Adrenal gland (tissue), 12 donors: Measurements from ENCODE around the gene FGGY. TPM values are rescaled to one million over a fixed set of nuclear protein-coding genes. Genes with fewer than 3 reads are reported as not detected.
A peak's percentile ranks its signal among the peaks of the same experiment; 100 is the strongest.

Source experiments
- DNase-seq, 7 donors: peaks; one replicate each; pipeline ENCODE4 v3.0.0-alpha.2; 2019 to 2020
- H3K27ac ChIP-seq, 5 donors: fragments of 200-600 bp; sonication (generic) in 4 of 5; 1 replicate in 3 of 5; 2 replicates in 2 of 5; pipeline versions ENCODE4 v1.5.1 to v1.8.0; 2016 to 2020; ENCODE audit warnings: mild to moderate bottlenecking in 1 of 5
- H3K27me3 ChIP-seq: fragments of 200-600 bp; 2 replicates; pipeline ENCODE4 v1.8.0; 2021
- H3K36me3 ChIP-seq, 2 donors: fragments of 200-600 bp; replicated peaks in 1 of 2; 1 replicate in 1 of 2; 2 replicates in 1 of 2; pipeline versions ENCODE4 v1.5.1 to v1.8.0; 2018 to 2022
- H3K4me1 ChIP-seq, 2 donors: fragments of 200-600 bp; replicated peaks in 1 of 2; 1 replicate in 1 of 2; 2 replicates in 1 of 2; pipeline versions ENCODE4 v1.5.1 to v1.8.0; 2018 to 2021
- H3K4me3 ChIP-seq, 4 donors: fragments of 200-600 bp; sonication (generic) in 3 of 4; one replicate each; pipeline ENCODE4 v1.5.1; 2016 to 2018
- H3K9me3 ChIP-seq, 3 donors: fragments of 200-600 bp; sonication (generic) in 1 of 3; replicated peaks in 1 of 3; 1 replicate in 2 of 3; 2 replicates in 1 of 3; pipeline versions ENCODE4 v1.5.1 to v1.8.0; 2016 to 2021
- POLR2A ChIP-seq, 2 donors: fragments of 450-650 bp; IDR thresholded peaks; one replicate each; pipeline ENCODE4 v1.6.1; 2017; ENCODE audit warnings: antibody characterized with exemption in 2 of 2, mild to moderate bottlenecking in 2 of 2, moderate library complexity in 1 of 2
- WGBS, 4 donors: extraction: QIAGEN DNeasy Blood & Tissue Kit in 2 of 4; methylation state at CpG; one replicate each; pipeline versions ENCODE4 v1.1.5 to v1.1.7; 2013 to 2017; 5-methylcytosine and 5-hydroxymethylcytosine counted together
- intact Hi-C, 2 donors: fragments of 100-400 bp; cut with DNase I; formaldehyde crosslinking; loops; one replicate each; pipeline versions ENCODE4 v1.14.1 to v1.15.0; 2022 to 2023
- polyA plus RNA-seq, 3 donors: library from polyadenylated mRNA; stranded (reverse); fragments of 200-250 nt in 2 of 3; fragments of 350-450 nt in 1 of 3; fragmentation: Illumina TruSeq in 1 of 3; extraction: RNeasy Lipid Tissue Mini Kit (QIAGEN cat#74804) in 1 of 3; gene quantifications; one replicate each; pipeline ENCODE4 v1.2.3, GENCODE V29; 2013 to 2014
- total RNA-seq, 9 donors: library from RNA; depleted of rRNA in 4 of 9; stranded (reverse); fragments of >200 nt in 4 of 9; fragments of 120-200 nt in 1 of 9; fragmentation: NEBNext Ultra II Directional in 1 of 9; extraction: Animal tissue kit (Norgen Biotek cat#: 25700) in 1 of 9; gene quantifications; one replicate each; pipeline versions ENCODE4 v1.1.0 to v1.2.4, GENCODE V29; 2013 to 2023
- TF ChIP-seq, protein P1 (sequence below), 6 experiments: fragments of 450-650 bp in 4 of 6; fragments of 200-600 bp in 2 of 6; sonication (generic) in 1 of 6; IDR thresholded peaks; 1 replicate in 5 of 6; 2 replicates in 1 of 6; pipeline versions ENCODE4 v1.5.1 to v1.8.0; 2016 to 2021; ENCODE audit warnings: antibody characterized with exemption in 6 of 6, mild to moderate bottlenecking in 2 of 6, moderate library complexity in 1 of 6
- donor health status: healthy with polysubstance abuse.
- donor health status: Bipolar disorder and iron deficiency.
- donor health status: DM: yes; HTN: yes; CAD: no.
- donor health status: DM: no; HTN: no; CAD: no.
- donor health status: DM: no; HTN: no; CAD: no.
- donor health status: DM: yes; HTN: yes; CAD: no.

FGGY gene
- total and polyA plus RNA-seq, 12 donors: 7.4 to 75.5 (median 35.0) TPM

DNA sequence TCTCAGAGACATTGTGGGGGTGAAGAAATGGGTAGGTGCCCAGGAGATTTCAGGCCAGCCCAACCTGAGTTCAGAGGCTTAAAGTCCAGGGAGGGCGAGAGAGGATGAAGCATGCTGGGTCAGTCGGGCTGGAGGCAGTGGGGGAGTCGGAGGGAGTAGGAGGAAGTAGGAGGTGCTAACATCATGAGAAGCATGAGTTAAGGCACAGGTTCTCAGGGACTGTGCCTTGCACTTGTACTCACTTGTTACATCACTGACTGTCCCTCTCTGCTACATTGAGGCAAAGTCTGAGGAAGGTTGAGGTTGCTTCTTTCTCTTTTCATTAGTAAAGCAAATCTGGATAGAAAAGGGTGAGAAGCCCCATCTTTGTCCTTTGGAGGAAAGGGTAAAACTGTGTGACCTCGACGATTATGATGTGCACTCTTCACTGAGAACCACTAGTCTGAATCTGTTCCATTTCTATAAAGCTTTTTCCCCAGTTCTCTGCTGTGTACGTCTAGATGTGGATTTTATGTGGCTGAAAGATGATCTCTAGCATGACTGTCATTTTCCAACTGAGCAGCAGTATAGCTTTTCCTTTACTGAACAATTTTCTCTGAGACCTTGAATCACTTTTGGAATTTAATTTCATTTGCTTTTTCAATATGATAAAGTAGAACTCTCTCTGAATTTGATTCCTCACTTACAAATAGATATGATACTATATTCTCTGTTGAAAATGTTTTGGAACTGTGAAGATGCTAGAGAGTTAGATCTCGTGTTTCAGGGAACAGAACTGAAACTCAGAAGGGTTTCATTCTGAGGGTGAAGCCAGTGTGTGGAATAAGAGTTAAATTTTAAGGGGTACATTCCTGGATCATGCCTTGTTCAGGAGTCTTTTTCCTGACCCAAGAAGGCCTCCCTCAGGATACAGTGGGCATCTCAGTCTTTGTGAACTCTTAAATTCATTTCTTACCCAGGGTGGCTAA is 94.6 kb downstream of the FGGY start:
- no peak overlapping the region for H3K4me3 ChIP-seq
- H3K9me3 ChIP-seq: no peaks in the 10 kb centered on the region
- peaks cover 14 to 20% of the 10 kb centered on the region in 2 donors for H3K4me1 ChIP-seq
- intact Hi-C loops: no loop called here
- TF ChIP-seq POLR2A (IDR thresholded peaks at IDR 0.05): no peak
- TF ChIP-seq, protein P1, sequence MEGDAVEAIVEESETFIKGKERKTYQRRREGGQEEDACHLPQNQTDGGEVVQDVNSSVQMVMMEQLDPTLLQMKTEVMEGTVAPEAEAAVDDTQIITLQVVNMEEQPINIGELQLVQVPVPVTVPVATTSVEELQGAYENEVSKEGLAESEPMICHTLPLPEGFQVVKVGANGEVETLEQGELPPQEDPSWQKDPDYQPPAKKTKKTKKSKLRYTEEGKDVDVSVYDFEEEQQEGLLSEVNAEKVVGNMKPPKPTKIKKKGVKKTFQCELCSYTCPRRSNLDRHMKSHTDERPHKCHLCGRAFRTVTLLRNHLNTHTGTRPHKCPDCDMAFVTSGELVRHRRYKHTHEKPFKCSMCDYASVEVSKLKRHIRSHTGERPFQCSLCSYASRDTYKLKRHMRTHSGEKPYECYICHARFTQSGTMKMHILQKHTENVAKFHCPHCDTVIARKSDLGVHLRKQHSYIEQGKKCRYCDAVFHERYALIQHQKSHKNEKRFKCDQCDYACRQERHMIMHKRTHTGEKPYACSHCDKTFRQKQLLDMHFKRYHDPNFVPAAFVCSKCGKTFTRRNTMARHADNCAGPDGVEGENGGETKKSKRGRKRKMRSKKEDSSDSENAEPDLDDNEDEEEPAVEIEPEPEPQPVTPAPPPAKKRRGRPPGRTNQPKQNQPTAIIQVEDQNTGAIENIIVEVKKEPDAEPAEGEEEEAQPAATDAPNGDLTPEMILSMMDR (IDR thresholded peaks at IDR 0.05): no peak
- DNase-seq: no peak
- no peaks in the 10 kb centered on the region for H3K36me3 ChIP-seq
- WGBS, 4 donors: 73 to 78% (median 76%) methylated on average over 7 of the region's 7 CpGs
- no peaks in the 10 kb centered on the region for H3K27me3 ChIP-seq
- peak overlapping the region in 1 of 5 donors; percentile 3 for H3K27ac ChIP-seq

DNA sequence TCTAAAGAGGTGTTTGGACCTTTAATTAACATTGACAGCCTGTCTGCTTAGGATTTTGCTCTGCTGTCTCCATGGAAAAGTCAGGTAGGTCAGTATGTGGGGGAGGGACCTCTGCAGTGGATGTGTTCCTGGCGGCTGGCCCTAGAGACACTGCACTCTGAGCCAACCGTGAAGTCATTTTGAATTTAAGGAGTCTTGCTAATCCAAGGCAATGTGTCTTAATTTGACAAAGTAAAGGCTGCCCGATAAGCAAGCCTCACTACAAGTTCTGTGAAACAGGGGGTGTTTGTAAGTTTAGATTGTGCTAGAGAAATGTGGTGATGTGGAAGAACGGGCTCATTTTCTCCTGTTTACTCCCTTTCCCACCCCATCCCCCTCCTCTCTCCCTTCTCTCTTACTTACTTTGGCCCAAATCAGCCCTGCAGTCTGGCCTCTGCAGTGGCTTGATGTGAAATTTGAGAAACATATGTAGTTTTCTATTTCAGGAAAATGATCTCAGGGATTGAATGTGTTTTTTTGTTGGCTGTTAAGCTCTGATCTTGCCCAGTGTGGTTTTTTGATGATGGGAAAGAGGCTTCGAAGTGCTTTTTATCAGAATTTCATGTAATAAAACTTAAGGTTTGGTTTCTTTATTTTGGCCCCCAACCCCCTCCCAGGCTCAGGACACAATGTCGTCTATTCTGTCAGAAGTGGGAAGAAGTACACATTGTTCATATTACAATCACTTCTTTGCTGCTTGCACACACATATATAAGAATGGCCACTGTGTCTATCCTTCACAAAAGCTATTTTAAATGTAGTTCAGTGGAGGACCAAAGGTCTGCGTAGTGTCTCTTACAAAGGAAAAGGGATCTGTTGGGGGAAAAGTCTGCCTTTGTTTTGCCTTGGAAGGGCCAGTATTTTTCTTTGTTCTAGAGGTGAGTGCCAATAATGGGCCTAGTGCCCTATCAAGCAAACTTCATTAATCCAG is 96.6 kb downstream of the FGGY start:
- H3K36me3 ChIP-seq: no peaks in the 10 kb centered on the region
- DNase-seq: peak; percentile 57 to 91 (median 69)
- 40 to 65% (median 50%) methylated on average over 7 of the region's 7 CpGs for WGBS, 4 donors
- TF ChIP-seq POLR2A (IDR thresholded peaks at IDR 0.05): no peak
- TF ChIP-seq, protein P1 (IDR thresholded peaks at IDR 0.05): no peak
- H3K27me3 ChIP-seq: no peaks in the 10 kb centered on the region
- no peaks in the 10 kb centered on the region for H3K9me3 ChIP-seq
- H3K4me1 ChIP-seq: peaks cover 14 to 25% of the 10 kb centered on the region in 2 donors
- H3K27ac ChIP-seq: peak overlapping the region; percentile 8 to 88 (median 73)
- intact Hi-C loops: no loop called here
- H3K4me3 ChIP-seq: no peak overlapping the region

DNA sequence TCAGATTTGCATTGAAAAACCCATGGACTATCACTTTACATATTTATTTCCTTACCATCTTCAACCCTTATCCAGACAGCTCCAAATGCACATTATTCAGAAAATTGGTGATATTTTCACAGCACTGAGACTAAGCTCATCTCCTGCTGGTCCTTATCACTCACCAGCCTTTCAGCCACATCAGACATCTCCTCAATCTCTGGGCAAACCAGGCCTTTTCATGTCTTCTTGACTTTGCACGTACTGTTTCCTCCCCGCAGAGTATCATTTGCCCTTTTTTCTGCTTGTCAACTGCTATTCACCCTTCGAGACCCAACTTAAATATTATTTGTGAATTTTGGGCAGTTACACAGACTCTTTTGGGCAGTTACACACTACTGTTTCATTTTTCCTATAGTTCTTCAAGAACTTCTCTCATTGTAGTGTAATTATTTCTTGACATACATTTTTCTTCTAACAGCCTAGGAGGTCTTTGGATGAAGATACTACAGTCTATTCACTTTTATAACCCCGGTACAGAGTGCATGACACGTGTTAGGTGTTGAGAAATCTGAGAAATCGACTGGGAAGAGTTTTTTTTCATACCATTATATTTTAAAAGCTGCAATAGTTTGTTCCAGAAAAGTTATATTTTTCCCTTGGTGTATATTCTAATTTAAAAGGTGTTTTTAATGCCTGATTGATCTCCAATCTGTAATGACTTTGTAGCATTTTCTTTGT is 98.0 kb downstream of the FGGY start:
- DNase-seq: no peak
- Histone ChIP-seq H3K36me3 (no peaks in the 10 kb centered on the region), H3K4me3 (no peak overlapping the region), H3K27ac (peak overlapping the region in 1 of 5 donors; percentile 80), H3K9me3 (no peaks in the 10 kb centered on the region), H3K27me3 (no peaks in the 10 kb centered on the region), H3K4me1 (peaks cover 14 to 25% of the 10 kb centered on the region in 2 donors)
- intact Hi-C loops: no loop called here
- no peak for TF ChIP-seq POLR2A (IDR thresholded peaks at IDR 0.05)
- WGBS, 4 donors: 94 to 96% (median 95%) methylated on average over 6 of the region's 6 CpGs

DNA sequence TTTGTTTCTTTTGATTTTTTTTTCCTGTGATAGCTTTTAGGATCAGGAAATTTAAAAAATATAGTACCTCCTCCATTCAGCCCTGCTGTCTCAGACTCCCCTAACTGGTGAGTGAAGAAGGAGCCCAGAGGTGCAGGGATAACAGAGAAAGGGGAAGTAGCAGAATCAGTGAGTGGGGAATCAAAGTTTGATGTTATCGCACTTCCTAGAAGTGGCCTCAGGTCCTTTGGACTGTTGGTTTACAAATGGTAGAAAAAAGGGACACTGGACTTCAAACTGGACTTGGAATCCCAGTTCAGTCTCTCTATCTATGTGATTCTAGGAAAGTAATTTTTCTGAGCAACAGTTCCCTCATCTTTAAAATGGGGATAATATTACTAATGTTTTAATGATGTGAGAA is 99.5 kb downstream of the FGGY start:
- H3K27me3 ChIP-seq: no peaks in the 10 kb centered on the region
- WGBS, 4 donors: 81 to 97% (median 95%) methylated on average over 1 of the region's 1 CpG
- H3K9me3 ChIP-seq: no peaks in the 10 kb centered on the region
- peaks cover 14 to 25% of the 10 kb centered on the region in 2 donors for H3K4me1 ChIP-seq
- DNase-seq: no peak
- intact Hi-C loops: no loop called here
- no peak overlapping the region for H3K4me3 ChIP-seq
- H3K27ac ChIP-seq: no peak overlapping the region
- TF ChIP-seq, protein P1 (IDR thresholded peaks at IDR 0.05): no peak
- no peak for TF ChIP-seq POLR2A (IDR thresholded peaks at IDR 0.05)
- H3K36me3 ChIP-seq: no peaks in the 10 kb centered on the region
